Measurements from ENCODE around the gene HIBADH. TPM values are rescaled to one million over a fixed set of nuclear protein-coding genes. Genes with fewer than 3 reads are reported as not detected.

HIBADH gene
- total and polyA plus RNA-seq, 10 donors: 12.4 to 38.6 (median 22.6) TPM

DNA sequence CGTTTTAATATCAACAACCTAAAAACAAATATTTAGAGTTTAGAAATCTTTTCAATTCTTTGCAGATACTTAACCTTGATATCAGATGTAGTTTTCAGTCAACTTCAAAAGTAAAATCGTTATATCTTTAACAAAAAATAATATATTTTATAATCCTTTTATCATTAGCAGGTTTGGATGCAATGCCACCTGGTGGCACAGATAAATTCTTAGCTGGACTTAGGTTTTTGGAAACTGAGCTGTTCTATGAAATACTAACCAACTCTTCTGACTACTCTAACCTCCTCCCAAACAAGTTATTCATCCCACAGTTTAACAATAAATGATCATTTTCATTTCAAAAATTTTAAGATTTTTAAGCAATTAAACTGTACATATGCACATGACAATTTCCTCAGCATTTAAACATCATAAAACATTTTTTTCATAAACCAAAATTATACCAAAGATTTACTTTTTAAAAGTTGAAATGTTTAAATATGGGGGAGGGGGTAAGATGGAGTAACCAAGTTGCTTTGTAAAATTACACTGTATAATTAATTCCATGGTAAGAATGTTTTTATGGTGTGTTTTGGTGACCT lies 56.9 kb downstream of the HIBADH start:
- WGBS, 5 donors: 37 to 57% (median 44%) methylated on average over 2 of the region's 2 CpGs
- Histone ChIP-seq H3K4me1 (peaks cover 0 to 3% (median 0%) of the 10 kb centered on the region in 6 donors), H3K4me3 (no peak overlapping the region), H3K9me3 (no peaks in the 10 kb centered on the region), H3K27ac (no peak overlapping the region), H3K36me3 (no peaks in the 10 kb centered on the region), H3K27me3 (replicated peaks in 1 of 7) (no peaks in the 10 kb centered on the region)
- DNase-seq: no peak
- TF ChIP-seq POLR2AphosphoS5 (IDR thresholded peaks at IDR 0.05): no peak
- peak in 2 of 11 experiments; percentile 15 to 20 for TF ChIP-seq CTCF (IDR thresholded peaks at IDR 0.05 in 8 of 11, conservative IDR thresholded peaks at IDR 0.05 in 3 of 11)
- intact Hi-C loops (cut with DNase I; ENCODE audit: low total_unique reads): no loop called here

GRCh38 chr7:27605283-27605682 lies 57.4 kb downstream of the HIBADH start:
- Histone ChIP-seq H3K4me3 (no peak overlapping the region), H3K27me3 (replicated peaks in 1 of 7) (no peaks in the 10 kb centered on the region), H3K4me1 (peaks cover 0 to 3% (median 0%) of the 10 kb centered on the region in 6 donors), H3K27ac (no peak overlapping the region), H3K9me3 (no peaks in the 10 kb centered on the region), H3K36me3 (no peaks in the 10 kb centered on the region)
- TF ChIP-seq POLR2AphosphoS5 (IDR thresholded peaks at IDR 0.05) (no peak), CTCF (IDR thresholded peaks at IDR 0.05 in 8 of 11, conservative IDR thresholded peaks at IDR 0.05 in 3 of 11) (no peak), POLR2A (IDR thresholded peaks at IDR 0.05) (no peak)
- WGBS, 5 donors: 80 to 98% (median 92%) methylated on average over 2 of the region's 2 CpGs
- intact Hi-C loops (cut with DNase I; ENCODE audit: low total_unique reads): no loop called here
- DNase-seq: no peak

DNA sequence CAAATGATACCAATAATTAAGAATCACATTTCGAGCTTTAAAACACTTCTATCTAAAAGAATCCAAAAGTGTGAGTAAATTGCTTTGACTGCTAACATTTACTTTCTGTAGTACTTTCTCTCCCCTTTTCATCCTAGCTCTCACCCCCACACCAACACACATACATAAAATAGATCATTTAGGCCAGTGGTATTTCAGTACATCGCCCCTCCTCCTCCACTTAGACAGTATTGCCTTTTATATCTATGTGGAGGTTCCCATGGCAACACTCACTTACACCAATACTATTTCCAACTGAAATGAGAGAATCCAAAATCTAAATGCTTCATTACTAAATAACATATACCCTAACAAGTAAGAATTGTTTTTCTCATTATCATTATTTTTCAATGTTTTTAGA lies 58.9 kb downstream of the HIBADH start:
- Histone ChIP-seq H3K27ac (no peak overlapping the region), H3K27me3 (replicated peaks in 1 of 7) (no peaks in the 10 kb centered on the region), H3K4me3 (no peak overlapping the region), H3K4me1 (peaks cover 0 to 3% (median 0%) of the 10 kb centered on the region in 6 donors), H3K36me3 (no peaks in the 10 kb centered on the region), H3K9me3 (no peaks in the 10 kb centered on the region)
- WGBS, 5 donors: 94 to 99% (median 98%) methylated on average over 2 of the region's 2 CpGs
- TF ChIP-seq POLR2A (IDR thresholded peaks at IDR 0.05): no peak
- TF ChIP-seq CTCF (IDR thresholded peaks at IDR 0.05 in 8 of 11, conservative IDR thresholded peaks at IDR 0.05 in 3 of 11): no peak
- no peak for TF ChIP-seq POLR2AphosphoS5 (IDR thresholded peaks at IDR 0.05)
- no peak for DNase-seq
- intact Hi-C loops (cut with DNase I; ENCODE audit: low total_unique reads): no loop called here

DNA sequence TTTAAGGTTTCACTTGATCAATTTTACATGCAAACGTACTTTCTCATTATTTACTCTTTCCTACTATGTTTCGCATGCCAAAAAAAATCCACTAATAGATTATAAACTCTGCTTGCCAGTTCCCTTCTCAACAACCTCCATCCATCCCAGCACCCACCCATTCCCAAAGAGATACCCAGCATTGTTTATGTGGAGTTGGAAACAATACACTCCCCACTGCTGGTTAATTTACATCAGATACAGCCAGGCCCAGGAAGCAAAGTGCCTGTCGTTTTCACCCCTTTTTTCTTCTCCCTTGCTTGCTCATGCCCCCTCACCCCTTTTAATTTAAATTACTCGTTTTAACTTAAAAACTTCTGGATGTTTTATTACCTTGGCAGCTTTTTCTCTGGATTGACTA lies 59.9 kb downstream of the HIBADH start:
- 67 to 77% (median 69%) methylated on average over 4 of the region's 4 CpGs for WGBS, 5 donors
- intact Hi-C loops (cut with DNase I; ENCODE audit: low total_unique reads): no loop called here
- Histone ChIP-seq H3K4me3 (no peak overlapping the region), H3K27me3 (replicated peaks in 1 of 7) (no peaks in the 10 kb centered on the region), H3K27ac (no peak overlapping the region), H3K9me3 (no peaks in the 10 kb centered on the region), H3K4me1 (peaks cover 0 to 3% (median 0%) of the 10 kb centered on the region in 6 donors), H3K36me3 (no peaks in the 10 kb centered on the region)
- TF ChIP-seq POLR2AphosphoS5 (IDR thresholded peaks at IDR 0.05) (no peak), CTCF (IDR thresholded peaks at IDR 0.05 in 8 of 11, conservative IDR thresholded peaks at IDR 0.05 in 3 of 11) (no peak), POLR2A (IDR thresholded peaks at IDR 0.05) (no peak)
- DNase-seq: no peak
